K562 (cell line): ENCODE data around the gene ACSF3.

Experiments
- BRF1 ChIP-seq: IDR thresholded peaks from 3 replicates; pipeline ENCODE4 v1.6.1; 2011; ENCODE audit warnings: borderline replicate concordance, mild to moderate bottlenecking; ENCODE audit not compliant: insufficient read length; ENCODE audit errors: extremely low read depth
- POLR2AphosphoS5 ChIP-seq: IDR thresholded peaks from 2 replicates; pipeline ENCODE4 v1.6.1; 2011; ENCODE audit warnings: mild to moderate bottlenecking, low read depth, low read length, moderate library complexity; ENCODE audit not compliant: control insufficient read depth, insufficient read depth
- SRF ChIP-seq, 2 experiments: fragments of 250-450, 450-650 bp in 1 of 2; sonication (Bioruptor Pico) in 1 of 2; sonication (generic) in 1 of 2; formaldehyde crosslinking; IDR thresholded peaks; 2 replicates each; pipeline versions ENCODE4 v1.5.0 to v1.5.1; 2020 to 2022; ENCODE audit warnings: mild to moderate bottlenecking in 1 of 2, missing genetic modification reagents in 1 of 2
- TF ChIP-seq, protein P1 (sequence below), 3 experiments: IDR thresholded peaks in 2 of 3; conservative IDR thresholded peaks in 1 of 3; 2 replicates each; pipeline ENCODE4 v1.5.1; 2011 to 2012; ENCODE audit warnings: low read length in 3 of 3, mild to moderate bottlenecking in 3 of 3, control low read depth in 2 of 3, improper control_type of control experiment in 1 of 3, inconsistent platforms in 1 of 3, low read depth in 1 of 3, mixed read lengths in 1 of 3, moderate library complexity in 1 of 3; ENCODE audit not compliant: insufficient read depth in 2 of 3

DNA sequence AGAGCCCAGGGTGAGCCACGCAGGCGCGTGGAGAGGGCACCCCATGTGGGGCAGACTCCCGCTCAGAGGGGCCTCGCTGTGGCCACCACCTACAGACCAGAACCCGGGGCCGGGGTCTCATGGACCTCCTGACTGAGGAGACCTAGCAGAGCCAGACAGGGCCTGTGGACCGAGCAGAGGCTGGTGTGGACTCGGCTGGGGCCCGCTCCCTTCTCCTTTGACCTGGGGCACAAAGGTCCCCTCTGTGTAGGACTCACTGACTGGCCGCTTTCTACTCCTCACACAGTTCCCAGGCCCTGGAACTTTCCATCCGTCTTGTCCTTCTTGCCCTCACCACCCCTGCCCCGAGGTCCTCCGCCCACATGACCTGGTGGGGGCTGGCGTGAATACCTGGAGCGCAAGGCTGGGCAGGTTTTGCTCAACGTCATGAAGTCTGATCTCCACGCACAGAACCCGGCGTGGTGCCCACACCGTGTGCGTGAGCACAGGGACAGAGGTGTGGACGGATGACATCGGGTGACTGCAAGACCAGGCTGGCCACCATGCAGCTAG, 44.7 kb upstream of the ACSF3 start:
- TF ChIP-seq SRF (CRISPR knock-in tag; IDR thresholded peaks at IDR 0.05) (no peak), BRF1 (no peak), POLR2AphosphoS5 (no peak)
- TF ChIP-seq, protein P1, sequence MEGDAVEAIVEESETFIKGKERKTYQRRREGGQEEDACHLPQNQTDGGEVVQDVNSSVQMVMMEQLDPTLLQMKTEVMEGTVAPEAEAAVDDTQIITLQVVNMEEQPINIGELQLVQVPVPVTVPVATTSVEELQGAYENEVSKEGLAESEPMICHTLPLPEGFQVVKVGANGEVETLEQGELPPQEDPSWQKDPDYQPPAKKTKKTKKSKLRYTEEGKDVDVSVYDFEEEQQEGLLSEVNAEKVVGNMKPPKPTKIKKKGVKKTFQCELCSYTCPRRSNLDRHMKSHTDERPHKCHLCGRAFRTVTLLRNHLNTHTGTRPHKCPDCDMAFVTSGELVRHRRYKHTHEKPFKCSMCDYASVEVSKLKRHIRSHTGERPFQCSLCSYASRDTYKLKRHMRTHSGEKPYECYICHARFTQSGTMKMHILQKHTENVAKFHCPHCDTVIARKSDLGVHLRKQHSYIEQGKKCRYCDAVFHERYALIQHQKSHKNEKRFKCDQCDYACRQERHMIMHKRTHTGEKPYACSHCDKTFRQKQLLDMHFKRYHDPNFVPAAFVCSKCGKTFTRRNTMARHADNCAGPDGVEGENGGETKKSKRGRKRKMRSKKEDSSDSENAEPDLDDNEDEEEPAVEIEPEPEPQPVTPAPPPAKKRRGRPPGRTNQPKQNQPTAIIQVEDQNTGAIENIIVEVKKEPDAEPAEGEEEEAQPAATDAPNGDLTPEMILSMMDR (IDR thresholded peaks at IDR 0.05 in 2 of 3, conservative IDR thresholded peaks at IDR 0.05 in 1 of 3; ENCODE audit: insufficient read depth in 2 of 3, low read depth in 1 of 3, low read length in 3 of 3): no peak
